NCI-H1436 treated with DMSO at 0.1 percent for 48 hours (cell line): ENCODE results near the gene TTC34.
"Not testable (repeated sequence)": the region's sequence is repeated elsewhere in the genome, so short reads cannot be mapped to it uniquely, and the experiment has no call there.

Experiments used
- DNase-seq: peaks from one replicate; lab custom pipeline; 2025; lab: John Stamatoyannopoulos, UW

Gene TTC34

DNA sequence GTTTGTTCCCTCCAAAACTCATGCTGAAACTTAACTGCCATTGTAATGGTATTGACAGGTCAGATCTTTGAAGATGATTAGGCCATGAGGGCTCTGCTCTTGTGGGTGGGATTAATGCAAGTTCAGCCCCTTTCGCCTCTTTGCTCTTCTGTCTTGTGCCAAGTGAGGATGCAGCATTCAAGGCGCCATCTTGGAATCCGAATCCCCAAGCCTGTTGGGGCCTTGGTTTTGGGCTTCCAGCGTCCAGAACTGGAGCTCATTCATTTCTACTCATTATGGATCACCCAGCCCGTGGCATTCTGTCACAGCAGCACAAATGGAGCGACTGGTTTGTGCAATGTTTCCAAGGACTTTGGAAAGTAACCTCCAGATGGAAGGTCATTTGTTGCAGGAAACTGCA is 5.6 kb downstream of the TTC34 start:
- DNase-seq, result no peak

DNA sequence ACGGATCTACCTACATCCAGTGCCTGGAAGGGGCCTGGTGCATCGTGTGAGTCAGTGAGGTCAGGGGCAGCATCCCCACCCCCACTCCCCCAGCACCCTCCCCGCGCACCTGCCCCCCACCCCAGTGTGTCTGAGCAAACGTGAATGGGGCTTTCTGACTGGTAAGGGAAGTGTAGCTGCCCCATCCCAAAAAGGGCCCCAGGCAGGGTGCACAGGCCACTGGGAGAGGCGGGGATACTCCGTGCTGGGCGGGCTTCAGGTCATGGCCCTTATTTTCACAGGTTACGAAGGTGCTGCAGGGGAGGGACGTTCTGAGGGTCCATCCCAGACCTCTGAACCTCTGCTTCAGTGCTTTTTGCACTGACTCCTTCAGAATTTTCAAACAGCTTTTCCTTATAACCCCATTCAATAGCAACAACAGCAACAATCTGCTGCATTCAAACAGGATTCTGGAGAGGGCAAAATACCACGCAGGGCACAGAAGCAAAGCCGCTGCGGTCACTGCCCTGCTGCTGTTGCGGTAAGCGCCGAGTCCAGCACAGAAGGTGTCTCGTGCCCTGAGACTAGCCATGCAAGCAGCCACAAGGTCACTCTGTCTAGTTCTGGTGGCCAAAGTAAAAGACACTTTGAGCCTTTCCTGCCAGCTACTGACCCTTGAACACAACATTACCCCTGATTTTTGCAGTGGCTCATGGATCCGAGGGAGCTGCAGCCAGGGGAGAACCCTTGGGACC is 10.3 kb downstream of the TTC34 start:
- no peak for DNase-seq

DNA sequence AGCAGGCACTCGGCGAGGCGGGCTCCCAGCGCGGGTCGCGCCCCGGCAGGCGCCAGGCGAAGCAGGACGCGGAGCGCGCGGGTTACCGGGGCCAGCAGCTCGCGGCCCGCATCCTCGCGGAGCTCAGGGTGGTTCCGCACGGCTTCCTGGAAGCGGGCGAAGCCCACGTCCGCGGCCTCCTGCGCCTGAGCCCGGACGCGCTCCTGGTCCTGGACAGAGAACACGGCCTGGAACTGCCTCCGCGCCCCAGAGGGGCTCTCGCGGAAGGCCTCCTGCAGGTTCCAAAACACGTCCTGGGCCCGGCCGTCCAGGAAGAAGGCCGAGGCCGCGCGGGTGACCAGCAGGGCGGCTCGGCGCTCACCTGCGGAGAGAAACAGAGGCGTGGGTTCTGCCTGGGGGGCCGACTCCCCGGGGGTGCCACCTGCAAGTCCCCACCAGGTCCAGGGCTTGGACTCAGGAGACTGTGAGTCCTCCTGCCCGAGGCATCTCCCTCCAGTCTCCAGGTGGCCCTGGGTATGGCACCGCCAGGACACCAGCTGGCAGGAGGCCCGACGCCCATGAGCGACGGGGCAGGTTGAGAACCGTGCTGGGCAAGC is 11.4 kb downstream of the TTC34 start:
- DNase-seq, result no peak

DNA sequence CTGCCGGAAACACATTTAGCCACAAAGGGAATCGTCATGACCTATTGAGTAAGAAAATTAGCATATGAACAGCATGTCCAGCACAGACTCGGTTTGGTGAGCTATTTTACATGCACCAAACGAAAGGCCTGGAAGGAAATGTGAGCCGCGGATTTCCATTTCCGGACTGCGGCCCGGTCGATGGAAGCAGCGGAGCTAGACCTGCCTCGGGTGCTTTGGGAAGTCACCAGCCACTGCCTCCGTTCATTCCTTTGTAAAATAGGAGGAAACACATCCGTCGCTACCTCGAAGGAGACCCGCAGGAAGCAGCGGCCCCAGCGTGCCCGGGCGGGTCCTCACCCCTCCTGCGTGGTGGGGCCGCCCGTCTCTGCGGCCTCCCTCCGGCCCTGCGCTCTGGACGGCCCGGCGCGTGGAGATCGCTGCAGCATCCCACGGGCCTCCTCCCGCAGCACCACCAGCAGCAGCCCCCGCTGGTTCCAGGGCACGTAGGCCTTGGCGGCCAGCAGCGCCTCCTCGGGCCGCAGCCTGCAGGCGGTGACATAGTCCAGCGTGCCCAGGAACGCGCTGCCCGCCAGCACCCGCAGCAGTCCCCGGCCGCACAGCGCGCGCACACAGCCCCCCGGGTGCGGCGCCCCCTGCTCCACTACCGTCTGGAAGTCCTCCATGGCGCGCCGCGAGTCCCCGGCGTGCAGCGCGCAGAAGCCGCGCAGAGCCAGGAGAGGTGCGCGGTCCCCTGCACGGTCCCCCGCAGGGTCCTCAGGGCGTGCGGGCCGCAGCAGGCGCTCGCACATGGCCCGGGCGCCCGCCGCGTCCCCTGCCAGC is 12.1 kb downstream of the TTC34 start:
- DNase-seq, result no peak

DNA sequence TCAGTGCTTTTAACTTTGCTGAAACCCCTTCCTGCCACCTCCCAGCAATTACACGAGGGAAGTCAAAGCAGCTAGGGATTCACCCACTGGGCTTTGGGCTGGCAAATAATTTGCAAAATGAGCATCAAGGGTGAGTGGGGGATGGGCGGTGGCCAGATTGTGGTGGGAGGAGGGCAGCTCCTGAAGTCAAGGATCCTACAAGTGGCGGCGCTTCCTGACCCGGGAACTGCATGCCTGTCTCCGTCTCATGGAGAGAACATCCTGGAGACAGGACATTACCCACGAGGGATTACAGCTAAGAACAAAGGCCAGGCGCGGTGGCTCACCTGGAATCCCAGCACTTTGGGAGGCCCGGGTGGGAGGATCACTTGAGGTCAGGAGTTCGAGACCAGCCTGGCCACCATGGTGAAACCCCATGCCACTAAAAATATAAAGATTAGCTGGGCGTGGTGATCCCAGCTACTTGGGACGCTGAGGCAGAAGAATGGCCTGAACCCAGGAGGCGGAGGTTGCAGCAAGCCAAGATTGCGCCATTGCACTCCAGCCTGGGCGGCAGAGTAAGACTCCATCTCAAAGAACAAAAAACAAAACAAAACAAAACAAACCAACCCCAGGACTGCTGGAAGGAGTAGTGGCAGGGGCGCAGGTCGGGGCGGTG is 12.9 kb downstream of the TTC34 start:
- DNase-seq, result no peak

DNA sequence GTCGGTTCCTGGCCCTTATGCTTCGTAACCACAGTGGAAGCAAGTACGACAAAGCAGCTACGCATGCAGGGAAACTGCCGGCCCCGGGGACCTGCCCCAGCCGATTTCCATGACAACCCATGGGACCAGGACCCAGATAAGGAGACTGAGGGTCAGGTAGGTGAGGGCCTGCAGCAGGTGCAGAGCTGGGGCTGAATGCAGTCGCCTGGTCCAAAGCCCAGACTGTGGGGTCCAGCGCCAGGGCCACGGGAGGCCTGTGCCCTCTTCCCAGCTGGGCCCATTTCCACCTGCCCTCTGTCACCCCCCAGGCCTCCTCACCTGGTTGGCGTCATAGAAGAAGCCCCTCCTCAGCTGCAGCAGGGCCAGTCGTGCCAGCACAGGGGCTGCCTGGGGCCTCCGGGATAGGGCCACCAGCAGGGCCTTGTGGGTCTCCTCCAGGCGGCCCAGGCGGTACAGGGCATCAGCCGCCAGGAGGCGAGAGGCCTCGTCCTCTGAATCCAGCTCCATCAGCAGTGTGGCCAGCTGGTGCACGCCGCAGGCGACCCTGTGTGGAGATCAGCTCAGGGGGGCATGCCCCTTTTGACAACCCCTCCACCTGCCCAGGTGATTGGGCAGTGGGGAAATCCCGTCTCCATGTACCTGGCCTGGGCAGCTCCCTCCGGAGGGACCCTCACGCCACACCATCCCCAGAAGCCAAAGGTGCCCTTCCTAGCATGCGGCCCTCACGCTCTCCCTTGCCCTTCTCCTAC is 14.2 kb downstream of the TTC34 start:
- DNase-seq, result no peak

DNA sequence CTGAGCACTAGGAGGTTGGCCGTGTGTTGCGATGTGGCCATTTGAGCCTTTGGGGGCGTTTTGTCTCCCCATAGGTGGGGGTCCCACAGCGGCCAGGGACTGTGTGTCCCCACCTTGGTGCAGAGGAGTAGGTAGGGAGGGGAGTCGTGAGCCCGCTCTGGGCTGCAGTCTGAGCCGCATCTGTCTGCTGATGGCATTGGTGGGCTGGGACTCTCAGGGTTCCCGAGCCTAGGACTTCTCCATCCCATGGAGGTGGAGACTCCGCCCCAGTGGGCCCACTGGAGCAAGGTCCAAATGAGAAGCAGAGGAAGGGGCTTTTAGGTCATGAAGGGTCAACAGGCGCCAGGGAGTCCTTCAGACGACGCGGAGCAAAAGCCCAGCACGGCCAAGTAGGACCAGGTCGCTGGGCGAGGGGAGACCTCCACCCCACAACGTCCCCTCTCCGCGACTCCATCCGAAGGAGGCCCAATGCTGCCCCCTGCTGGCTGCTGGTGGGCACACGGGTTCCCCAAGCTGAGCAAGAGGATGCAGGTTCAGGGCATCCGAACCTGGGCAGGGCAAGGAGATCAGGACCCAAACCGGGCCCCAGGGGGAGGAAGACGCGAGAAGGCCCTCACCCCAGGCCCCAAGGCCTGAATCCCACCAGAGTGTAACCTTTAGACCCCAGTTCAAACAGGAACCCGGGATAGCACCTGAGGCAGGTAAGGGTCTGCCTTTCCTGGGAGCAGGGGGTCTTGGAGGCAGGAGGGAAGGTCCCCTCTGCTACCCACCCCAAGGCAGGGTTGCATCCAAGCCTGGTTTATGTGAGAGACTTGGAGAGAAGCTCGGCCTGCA is 14.9 kb downstream of the TTC34 start:
- DNase-seq, result no peak

DNA sequence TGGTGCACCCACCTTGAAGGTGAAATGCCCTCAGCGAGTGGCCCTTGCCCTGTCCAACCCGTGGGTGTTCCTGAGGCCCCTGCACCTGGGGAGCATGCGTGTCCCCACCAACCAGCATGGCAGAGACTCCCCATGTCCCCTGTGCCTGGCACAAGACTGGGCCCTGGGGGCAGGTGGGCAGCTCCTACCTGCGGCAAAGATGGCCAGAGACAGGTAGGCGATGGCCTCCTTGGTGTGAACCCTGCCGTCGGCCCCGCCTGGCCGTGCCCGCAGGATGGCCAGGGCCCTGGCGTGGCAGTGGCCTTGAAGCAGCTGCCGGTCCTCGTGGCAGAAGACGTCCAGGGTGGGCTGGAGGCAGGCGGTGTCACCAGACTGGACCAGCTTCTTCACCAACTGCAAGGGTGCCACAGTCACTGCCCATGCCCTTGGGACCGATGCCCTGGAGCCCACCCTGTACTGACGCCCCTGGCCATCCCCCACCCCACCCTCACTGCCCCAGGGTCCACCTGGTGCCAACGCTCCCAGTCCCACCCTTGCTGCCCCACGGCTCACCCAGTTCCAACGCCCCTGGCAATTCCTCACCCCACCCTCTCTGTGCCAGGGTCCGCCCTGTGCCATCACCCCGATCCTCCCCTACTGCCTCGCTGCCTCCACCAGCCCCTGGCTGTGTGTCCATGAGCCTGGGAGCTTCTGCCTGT is 15.7 kb downstream of the TTC34 start:
- no peak for DNase-seq

DNA sequence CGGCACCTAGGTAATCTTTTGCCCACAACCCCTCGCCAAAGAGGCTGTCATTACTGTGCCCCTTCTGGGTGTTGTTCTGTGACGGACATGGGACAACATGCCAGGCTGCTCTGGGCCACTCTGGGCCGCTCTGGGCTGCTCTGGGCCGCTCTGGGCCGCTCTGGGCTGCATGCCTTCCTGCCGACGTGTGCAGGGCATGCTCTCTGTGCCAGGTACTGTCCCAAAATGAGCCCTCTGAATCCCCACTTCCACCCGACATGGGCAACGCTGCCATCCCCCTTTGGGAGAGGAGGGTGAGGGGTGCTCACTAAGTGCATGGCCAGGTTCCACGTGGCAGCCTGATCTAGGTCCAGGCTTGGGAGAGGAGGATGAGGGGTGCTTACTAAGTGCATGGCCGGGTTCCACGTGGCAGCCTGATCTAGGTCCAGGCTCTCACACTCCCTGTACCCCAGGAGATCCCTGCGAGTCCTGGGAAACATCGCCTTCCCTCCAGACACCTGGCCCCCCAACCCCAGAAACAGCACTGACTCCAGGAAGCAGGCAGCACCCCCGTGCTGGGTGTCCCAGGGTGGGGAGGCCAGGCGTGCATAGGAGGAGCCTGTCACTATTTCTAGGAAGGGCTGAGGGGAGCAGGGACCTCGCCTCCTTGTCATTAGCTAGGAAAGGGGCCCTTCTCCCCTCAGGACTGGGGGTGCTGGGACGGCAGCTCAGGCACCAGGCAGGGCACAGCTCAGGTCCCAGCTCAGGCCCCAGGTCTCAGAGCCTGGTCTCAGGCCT is 16.5 kb downstream of the TTC34 start:
- no peak for DNase-seq

DNA sequence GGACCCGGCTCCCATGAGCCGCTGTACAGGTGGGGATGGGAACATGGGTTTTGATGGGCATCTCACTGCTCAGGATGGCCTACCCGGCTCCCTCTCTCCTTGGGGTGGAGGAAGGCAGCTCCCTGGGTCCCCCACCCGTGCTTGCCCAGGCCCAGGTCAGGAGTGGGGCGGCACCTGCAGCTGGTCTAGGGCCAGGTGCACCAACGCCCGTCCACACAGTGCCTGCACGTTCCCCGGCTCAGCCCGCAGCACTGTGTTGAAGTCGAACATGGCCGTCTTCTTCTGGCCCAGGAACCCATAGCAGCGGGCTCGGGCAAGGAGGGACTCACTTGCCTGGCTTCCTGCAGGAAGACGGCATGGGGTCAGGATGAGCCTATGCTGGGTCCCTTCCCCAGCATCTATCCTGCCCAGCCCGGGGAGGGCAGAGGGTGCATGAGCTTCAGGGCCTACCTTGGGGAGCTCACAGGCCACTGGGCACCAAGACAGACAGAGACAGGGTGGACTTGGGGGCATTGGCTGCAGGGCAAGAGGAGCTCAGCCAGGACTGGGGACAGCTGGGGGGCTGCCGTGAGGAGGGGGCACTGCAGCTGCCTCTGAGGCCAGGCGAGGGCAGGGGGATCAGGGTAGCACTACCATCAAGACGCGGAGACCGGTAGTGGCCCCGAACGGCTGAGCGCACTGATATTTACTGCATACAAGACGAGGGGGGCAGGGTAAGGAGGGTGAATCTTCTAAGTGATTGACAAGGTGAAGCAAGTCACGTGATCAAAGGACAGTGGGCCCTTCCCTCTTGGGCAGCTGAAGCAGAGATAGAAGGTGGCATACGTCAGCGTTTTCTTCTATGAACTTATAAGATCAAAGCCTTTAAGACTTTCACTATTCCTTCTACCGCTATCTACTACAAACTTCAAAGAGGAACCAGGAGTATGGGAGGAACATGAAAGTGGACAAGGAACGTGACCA is 17.8 kb downstream of the TTC34 start:
- DNase-seq, result no peak

DNA sequence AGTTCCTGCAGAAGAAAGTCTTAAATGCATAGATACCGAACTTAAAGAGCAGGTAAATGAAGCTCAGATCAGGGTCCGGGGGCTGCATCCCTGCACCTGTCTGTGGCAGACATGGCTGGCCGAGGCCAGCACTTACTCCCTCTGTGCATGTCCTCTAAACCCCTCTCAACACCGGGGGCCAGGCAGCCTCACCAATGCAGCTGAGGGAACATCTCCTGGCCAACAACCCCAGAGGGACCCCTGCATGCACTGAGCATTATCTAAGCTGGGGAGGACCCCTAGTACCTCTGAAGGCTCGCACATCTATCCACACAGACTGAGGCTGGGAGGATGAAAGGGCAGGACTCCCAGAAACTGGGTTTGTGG is 18.4 kb downstream of the TTC34 start:
- no peak for DNase-seq

DNA sequence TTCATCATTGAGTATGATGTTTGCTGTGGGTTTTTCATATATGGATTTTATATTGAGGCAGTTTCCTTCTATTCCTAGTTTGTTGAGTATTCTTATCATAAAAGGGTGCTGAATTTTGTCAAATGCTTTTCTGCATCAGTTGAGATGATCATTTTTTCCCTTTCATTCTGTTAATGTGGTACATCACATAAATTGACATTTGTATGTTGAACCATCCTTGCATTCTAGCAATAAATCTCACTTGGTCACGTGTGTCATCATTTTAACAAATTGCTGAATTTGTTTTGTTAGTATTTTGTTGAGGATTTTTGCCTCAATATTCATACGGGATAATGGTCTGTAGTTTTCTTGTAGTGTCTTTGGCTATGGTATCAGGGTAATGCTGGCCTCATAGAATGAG is 19.9 kb downstream of the TTC34 start:
- no peak for DNase-seq

DNA sequence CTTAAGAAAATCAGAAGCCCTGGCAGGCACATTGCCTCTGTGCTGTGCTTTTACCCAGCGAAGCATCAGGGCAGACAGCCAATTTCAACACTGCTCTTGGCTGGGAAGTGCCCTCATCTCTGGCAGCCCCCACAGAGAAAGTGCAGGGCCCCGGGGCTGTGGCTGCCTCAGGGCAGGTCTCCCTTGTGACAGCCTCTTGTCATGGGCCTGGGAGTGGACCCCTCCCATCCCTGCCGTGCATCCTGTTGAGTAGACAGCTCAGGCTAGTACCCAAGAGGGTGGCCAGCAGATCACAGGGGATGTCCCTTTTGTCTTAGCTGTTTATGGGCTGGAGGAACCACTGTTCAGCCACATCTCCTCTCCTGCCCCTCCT is 23.3 kb downstream of the TTC34 start:
- DNase-seq, result no peak

DNA sequence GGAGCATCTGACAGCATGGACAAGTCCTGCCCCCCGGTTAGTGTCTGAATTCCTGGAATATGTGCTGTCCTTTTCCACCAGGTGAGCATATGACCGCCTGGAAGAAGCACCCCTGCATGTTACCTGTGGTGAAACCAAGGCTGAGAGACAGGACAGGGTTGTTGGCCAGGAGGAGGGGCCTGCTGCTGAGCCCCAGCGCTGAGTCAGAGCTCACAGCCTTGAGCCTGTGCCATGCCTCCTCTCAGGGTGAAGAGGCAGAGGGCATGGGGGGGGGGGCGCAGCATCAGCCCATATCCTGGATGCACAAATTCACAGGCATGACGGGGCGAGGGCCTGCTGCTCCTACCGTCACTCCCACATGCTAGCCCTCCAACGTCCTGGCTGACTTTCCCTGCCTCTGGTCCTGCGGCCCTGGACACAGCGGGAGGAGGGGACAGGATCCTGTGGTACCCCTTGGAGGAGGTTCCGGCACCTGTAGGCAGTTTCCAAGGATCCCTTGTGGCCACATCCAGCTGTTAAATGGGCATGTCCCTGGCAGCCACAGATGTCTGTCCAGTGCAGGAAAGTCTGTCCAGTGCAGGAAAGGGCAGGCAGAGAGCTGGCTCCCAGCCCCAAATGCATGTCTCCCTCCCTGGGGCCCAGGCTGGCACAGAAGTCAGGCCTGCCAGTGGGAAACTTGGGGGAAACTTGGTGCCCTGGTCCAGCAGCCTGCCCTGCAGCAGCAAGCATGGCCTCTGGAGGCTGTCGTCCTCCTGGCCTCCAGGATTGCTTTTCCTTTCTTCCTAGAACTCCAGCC is 23.9 kb downstream of the TTC34 start:
- no peak for DNase-seq

DNA sequence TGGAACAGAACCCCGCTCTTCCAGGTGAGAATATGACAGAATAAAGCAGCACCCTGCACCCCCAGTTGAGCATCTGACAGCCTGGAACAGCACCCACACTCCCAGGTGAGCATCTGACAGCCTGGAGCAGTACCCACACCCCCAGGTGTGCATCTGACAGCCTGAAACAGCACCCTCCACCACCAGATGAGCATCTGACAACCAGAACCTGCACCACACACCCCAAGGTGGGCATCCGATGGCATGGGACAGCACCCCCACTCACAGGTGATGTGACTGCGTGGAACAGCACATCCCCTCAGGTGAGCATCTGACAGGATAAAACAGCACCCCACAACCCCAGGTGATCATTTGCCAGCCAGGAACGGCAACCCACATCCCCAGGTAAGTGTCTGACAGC is 26.2 kb downstream of the TTC34 start:
- not testable (repeated sequence) for DNase-seq

DNA sequence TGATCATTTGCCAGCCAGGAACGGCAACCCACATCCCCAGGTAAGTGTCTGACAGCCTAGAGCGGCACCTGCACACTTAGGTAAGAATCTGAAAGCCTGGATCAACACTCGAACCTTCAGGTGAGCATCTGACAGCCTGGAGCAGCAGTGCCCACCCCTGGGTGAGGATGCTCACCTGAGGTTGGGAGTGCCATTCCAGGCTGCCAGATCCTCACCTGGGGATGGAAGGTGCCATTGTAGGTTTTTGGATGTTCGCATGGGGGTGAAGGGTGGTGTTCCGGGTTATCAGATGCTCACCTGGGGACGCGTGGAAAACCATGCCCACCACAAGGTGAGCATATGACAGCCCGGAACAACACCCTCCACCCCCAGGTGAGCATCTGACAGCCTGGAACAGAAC is 33.4 kb downstream of the TTC34 start:
- not testable (repeated sequence) for DNase-seq

DNA sequence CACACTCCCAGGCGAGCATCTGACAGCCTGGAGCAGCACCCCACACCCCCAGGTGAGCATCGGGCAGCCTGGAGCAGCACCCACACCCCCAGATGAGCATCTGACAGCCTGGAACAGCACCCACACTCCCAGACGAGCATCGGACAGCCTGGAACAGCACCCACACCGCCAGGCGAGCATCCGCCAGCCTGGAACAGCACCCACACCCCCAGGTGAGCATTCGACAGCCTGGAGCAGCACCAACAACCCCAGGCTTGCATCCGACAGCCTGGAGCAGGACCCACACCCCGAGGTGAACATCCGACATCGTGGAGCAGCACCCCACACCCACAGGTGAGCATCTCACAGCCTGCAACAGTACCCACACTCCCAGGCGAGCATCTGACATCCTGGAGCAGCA is 42.1 kb downstream of the TTC34 start:
- not testable (repeated sequence) for DNase-seq

DNA sequence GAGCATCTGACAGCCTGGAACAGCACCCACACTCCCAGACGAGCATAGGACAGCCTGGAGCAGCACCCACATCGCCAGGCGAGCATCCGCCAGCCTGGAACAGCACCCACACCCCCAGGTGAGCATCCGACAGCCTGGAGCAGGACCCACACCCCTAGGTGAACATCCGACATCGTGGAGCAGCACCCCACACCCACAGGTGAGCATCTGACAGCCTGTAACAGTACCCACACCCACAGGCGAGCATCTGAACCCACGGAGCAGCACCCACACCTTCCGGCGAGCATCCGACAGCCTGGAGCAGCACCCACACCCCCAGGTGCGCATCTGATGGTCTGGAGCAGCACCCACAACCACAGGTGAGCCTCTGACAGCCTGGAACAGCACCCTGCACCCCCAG is 44.0 kb downstream of the TTC34 start:
- not testable (repeated sequence) for DNase-seq
